HG03439 (cell line): ENCODE results near the gene TEX22.

Experiments
- ATAC-seq: cut with Tn5 transposase; IDR thresholded peaks from one replicate; pipeline ENCODE4 v1.9.1; 2021; ENCODE audit warnings: mild to moderate bottlenecking, moderate library complexity; ENCODE audit not compliant: unreplicated experiment

TEX22 gene

DNA sequence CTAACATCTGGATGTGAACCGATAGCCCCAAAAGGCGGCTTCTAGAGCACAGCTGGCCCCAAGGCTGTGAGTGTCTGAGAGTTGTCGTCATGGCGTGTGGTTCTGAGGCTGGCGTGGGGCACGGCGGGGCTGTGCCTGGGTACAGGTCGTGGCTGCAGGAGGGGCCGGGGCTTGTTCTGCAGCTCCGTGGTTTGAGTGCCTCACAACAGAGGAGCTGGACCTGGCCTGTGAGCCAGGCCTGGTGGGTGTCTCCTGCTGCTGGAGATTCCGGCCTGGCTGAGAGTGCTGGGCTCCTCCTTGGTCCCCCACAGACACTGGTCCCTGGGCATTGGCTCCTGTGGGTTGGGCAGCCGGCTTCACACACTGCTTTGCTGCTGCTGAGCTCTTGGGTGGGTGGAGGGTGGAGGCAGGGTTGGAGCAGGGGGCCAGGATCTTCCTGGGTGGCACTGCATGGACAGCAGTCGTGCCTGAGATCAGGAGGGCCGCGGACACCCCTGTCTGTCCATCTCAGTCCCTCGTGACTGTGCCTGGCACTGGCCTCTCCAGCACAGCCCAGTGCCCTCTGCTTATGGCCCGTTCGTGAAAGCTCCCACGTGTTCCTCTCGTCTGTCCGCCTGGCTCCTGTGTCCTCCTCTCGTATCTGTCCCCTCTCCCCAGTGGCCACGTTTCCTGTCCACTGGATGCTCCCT, 31.8 kb upstream of the TEX22 start:
- no peak for ATAC-seq

DNA sequence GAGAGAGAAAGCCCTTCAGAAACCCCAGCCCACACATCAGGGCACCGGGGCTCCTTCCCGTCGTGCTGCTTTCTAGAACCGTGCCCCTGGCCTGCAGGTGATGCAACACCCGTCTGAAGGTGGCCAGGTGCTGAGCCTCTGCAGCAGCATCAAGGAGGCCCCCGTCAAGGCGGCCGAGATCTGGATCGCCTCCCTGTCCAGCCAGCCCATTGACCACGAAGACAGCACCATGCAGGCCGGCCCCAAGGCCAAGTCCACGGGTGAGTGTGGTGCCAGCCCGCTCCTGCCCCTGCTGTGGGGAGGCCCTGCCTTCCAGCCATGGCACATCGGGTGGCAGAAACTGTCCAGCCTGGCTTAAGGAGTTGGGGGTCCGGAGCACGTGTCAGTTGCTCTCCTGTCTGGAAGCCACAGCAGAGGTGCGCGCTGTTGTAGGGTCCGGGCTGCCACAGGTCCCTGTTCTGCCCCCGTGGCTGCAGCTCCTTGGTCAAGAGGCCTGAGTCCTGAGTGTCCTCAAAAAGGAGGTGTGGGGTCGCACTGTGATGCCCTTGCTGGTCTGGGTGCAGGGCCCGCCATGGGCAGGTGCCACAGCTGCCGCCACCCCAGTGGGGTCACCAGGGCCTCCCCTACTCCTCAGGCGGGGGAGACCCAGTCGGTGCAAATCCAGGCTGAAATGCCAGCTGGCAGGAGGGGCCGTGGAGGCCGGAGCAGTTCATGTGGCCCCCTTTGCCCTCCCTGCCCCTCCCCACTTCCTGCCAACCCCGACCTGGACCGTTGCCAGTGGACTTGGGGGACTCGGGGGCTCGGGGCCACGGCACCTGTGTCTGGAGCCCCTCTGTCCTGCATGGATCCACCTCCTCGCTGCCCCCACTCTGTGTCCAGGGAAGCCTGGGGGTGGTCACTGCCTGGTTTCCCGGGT, 31.0 kb upstream of the TEX22 start:
- ATAC-seq, result no peak

DNA sequence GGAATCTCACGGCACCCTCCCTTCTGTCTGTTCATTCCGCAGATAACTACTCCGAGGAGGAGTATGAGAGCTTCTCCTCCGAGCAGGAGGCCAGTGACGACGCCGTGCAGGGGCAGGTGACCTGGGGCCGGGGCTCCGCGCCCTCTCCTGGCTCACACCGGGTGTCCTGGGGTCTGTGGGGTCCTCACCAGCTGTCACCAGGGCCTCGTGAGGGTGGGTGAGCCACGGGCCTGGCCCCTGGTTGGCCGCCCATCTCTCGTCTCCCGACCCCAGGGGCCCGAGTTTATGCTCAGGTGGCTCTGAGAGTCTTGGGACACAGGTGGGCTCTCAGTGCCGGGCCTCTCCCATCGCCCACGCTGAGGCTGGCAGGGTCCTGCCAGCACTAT, 30.3 kb upstream of the TEX22 start:
- no peak for ATAC-seq

DNA sequence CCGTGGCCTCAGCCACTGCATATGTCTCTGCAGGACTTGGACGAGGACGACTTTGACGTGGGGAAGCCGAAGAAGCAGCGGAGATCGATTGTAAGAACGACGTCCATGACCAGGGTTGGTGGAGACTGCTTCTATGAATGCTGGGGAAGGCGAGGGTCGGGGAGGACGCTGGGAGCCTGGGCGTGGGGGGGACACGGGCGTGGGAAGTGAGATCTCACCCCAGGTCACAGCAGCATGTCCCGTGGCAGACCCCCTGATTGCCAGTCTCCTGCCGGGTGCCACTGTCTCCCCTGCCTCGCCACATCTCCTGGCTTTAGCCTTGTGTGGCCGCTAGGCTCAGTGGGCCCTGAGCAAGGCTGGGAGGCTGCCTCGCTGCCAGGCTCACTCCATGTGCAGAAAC, 29.9 kb upstream of the TEX22 start:
- no peak for ATAC-seq

DNA sequence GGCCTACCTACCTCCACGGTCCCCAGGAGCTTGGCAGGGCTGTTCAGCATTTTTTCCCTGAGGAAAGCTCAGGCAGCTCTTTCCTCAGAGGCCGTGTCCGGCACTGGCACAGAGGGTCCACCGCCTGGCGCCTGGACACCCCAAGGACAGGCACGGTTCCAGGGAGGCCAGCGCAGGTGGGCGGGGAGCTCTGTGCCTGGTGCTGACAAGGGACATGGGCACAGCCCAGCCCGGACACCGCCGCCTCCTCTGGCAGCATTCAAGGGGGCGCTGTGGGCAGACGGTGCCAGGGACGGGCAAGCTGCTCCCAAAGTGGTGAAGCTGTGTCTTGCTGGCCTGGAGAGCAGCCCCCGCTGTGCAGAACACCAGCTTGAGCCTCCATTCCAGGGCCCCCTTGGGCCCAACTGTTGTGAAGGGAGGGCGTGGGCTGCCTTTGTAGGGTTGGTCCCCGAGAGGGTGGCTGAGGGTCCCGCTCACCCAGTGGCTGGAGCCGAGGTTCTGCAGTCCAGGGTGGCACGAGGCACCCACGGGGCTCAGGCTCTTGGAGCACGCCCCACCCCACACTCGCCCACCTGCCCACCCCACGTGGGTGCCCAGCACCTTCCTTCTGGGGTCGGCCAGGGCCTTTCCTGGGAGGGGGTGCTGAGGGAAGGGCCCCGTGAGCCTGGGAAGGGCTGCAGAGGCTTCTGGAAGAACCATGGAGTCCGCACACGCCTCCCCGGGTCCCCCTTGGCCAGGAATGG, 29.3 kb upstream of the TEX22 start:
- no peak for ATAC-seq

DNA sequence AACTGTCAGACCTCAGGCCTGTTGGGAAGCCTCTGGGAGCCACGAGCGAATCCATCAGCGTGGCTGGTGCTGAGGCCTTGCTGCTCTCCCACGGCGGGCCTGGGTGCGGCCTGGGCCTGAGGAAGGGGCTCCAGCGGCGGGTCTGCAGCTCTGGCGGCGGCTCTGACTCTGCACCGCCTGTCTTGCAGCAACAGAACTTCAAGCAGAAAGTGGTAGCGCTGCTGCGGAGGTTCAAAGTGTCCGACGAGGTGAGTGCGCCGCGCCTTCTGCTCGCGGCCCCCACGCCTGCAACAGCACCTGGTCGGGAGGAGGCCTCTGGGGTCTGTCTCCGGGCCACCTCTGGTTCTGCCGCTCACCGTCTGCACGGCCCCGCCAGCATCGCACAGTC, 28.7 kb upstream of the TEX22 start:
- ATAC-seq, result no peak

DNA sequence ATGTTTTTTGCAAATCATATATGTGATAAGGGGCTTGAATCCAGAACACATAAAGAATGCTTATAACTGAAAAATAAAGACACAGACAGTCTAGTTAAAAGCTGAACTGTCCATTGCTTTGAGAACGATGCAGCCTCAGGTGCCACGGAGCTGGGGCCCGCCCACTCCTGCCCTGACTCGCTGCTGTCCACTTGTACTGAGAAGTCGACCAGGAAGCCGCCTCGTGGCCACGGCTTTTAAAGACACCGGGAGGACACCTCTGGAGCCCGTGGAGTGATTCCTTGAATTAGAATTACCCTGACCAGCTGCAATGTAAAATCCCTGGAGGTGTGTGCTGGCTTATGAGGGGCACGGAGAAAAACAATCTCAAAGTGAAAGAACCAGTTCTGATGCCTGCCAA, 23.9 kb upstream of the TEX22 start:
- no peak for ATAC-seq

DNA sequence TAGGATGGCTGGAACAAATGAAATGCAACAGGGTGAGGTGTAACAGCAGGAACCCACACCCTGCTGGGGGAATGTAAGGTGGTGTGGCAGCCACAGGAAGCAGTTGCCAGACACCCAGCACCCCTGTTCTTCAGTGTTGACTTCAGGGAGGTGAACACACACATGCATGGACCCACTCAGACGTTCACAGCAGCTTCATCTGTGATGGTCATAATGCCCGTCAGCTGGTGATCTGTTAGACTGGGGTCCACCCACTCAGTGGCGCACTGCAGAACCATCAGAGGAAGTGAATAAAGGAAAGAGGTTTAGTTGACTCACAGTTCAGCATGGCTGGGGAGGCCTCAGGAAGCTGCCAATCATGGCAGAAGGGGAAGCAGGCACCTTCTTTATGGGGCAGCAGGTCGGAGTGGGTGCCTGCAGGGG, 22.7 kb upstream of the TEX22 start:
- no peak for ATAC-seq

DNA sequence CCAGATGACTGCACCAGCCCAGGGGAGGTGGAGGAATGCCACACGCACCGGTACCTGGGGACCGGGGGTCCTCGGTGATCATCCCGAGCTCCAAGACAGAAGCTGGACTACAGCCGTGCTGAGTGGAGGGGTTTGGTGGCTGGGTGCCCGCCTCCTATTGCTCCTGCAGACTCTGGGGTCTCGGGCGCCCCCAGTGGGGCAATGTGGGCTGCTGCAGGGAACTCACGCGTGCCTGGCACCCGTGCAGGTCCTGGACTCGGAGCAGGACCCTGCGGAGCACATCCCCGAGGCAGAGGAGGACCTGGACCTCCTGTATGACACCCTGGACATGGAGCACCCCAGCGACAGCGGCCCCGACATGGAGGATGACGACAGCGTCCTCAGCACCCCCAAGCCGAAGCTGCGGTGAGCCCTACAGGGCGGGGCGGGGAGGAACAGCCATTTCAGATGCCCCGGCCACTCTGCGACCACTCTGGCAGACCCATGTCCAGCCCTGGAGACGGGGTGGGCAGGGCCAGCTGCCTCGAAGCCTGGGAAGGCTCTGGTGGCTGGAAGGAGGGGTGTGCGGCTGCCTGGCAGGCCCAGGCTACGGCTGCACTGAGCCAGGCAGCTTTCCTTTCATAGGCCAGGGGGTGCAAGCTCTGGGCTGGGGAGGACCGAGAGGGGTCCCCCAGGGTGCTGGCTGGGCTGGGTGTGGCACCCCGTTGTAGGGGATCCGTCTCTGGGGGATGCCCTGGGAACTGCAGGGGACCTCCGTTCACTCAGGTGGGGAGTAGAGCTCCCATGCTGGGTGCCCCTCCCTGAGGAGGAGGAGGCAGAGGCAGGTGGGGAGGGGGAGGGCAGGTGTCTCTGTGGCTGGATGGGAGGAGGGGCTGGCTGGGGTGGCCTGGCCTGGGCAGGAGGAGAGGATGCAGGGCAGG, 21.6 kb upstream of the TEX22 start:
- ATAC-seq, result no peak

DNA sequence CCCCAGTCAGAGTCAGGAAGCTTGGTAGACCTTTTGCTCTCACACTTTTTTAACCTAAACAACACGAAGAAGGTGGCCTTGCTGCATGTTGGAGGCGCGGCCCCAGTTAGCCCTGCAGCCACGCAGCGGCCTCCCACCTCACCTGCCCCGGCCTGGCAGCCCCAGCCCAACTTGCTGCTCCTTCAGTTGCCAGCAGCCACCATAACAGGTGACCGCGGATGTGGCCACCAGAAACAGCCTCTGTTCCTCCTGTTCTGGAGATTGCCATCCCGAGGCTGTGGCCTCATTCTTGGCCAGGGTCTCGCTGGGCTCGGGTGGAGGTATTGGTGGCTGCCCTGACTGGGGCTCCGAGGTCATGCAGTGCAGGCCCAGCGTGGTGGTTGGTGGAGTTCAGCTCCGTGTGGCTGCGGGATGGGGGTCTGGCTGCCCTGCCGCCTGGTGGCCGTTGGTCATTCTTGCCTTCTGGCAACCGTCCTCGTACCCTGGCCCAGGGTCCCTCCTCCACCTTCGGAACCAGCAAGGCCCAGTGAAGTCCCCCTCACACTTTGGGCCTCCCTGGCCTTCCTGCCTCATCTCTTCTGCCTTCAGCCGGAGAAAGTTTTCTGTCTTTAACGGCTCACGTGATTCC, 20.7 kb upstream of the TEX22 start:
- ATAC-seq, result no peak

DNA sequence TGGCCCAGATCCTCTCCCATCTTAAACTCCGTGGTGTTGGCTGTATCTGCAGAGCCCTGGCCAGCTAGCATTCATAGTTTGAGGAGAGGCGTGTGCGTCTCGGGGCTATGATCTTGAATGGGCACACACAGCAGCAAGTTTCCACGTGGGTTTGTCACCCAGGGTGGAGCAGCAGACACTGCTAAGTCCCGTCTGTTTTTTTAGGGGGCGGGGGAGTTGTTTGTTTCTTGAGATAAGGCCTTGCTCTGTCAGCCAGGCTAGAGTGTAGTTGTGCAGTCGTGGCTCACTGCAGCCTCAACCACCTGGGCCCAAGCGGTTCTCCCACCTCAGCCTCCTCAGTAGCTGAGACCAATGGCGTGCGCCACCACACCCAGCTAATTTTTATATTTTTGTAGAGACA, 20.1 kb upstream of the TEX22 start:
- no peak for ATAC-seq

DNA sequence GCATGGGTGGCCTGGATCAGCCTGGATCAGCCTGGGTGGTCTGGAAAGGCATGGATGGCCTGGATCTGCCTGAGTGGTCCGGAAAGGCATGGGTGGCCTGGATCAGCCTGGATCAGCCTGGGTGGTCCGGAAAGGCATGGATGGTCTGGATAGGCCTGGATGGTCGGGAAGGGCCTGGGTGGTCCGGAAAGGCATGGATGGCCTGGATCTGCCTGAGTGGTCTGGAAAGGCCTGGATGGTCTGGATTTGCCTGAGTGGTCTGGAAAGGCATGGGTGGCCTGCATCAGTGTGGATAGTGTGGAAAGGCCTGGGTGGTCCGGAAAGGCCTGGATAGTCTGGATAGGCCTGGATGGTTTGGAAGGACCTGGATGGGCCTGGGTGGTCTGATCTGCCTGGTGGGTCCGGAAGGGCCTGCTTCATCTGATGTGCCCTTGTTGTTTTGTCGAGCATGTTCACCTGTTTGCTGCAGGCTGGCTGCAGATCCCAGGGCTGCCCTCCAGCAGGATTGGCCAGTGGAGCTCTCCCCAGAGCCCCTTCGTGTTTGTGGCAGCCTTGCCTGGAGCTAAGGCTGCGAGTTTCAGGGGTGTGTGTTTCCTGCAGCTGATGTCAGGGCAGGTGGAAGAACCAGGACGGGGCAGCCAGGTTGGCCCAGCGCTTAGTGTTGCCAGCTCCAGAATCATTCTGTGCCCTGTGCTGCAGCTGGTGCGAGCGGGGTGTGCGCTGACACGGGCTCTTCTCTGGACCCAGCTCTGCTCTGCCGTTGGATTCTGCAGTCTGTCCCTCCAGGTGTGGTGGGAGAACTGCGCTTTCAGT, 19.3 kb upstream of the TEX22 start:
- no peak for ATAC-seq

DNA sequence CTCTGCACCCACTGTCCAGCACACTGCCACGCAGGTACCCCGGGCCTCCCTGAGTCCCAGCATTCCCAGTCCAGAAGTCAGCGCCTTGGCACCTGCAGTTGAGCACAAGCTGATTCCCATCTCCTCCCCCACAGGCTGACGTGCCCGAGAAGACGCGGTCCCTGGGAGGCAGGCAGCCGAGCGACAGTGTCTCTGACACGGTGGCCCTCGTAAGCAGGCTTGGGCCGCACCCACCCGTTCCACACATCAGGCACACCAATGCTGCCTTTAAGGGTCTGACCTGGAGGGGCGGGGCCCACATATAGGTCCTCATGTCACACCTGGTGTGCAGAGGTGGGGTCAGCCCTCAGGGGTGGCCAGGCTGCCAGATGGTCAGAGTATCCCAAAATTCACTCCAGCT, 18.4 kb upstream of the TEX22 start:
- ATAC-seq, result no peak

DNA sequence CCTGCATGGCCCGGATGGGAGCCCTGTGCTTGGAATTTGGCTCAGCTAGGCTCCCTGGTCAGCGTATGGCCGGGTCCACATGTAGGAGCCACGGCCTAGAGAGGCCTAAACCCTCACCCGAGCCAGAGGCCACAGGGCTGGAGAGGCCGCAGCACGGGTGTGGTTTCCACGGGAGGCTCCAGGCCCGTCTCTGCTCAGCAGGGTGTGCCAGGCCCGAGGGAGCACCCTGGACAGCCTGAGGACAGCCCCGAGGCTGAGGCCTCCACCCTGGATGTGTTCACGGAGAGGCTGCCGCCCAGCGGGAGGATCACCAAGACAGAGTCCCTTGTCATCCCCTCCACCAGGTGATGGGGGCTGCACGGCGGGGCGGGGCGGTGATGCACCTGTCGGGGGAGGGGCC, 17.6 kb upstream of the TEX22 start:
- no peak for ATAC-seq

DNA sequence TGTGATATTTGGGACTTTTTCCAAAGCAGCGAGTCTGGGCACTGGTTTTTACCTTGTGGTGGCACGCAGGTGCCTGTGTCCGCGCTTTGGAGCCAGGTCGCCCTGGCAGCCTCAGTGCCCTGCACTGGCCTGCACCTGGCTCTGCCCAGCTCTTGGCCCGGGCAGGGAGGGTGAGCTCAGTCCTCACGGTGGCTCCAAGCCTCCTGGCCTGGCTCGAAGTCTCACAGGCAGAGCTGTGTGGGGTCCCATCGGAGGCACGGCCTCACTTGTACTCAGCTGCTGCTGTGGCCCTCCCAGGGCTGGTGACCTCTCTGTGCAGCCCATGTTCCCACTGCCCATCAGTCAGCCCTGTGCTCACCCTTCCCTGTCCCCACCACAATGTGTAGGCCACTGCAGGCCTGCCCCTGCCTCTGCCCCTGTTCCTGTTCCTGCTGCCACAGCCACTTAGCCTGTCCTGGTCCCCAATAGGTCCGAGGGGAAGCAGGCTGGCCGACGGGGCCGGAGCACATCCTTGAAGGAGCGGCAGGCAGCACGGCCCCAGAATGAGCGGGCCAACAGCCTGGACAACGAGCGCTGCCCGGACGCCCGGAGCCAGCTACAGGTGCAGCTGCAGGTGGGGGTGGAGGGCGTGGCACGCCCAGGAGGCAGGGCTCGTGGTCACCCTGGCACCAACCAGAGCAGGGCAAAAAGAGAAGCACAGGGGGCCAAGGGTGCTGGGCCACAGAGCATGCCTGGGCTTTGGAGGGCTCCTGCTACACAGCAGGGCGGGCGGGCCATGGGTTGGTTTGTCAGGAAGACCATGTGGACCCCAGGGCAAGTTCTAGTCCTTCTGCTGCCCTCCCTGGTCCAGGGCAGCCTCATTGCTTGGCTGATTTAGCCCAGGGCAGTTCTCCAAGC, 16.6 kb upstream of the TEX22 start:
- no peak for ATAC-seq

DNA sequence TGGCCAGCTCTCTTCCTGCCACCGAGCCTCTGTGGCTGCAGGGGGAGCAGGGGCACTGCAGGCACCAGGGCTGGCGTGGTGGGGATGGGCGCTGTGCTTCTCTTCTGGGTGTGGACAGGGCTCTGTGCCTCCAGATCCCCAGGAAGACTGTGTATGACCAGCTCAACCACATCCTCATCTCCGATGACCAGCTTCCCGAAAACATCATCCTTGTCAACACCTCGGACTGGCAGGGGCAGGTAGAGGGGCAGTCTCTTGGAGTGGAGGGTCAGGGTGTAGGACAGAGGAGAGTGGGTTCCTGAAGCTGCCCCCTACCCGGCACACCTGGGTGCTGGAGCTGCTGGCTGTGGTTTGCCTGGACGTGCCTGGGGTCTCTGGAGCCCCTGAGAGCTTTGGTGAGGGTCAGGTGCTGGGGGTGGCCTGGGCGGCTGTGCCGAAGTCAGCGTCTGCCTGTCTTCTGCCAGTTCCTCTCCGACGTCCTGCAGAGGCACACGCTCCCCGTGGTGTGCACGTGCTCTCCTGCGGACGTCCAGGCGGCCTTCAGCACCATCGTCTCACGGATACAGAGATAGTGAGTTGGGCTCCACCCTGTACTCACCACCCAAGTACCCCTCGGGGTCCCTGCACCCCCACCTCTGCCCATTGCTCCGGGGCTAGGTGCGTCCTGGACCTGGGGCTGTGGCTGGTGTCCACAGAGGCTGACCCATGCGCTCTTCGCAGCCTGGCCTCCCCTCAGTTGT, 15.8 kb upstream of the TEX22 start:
- ATAC-seq, result no peak

DNA sequence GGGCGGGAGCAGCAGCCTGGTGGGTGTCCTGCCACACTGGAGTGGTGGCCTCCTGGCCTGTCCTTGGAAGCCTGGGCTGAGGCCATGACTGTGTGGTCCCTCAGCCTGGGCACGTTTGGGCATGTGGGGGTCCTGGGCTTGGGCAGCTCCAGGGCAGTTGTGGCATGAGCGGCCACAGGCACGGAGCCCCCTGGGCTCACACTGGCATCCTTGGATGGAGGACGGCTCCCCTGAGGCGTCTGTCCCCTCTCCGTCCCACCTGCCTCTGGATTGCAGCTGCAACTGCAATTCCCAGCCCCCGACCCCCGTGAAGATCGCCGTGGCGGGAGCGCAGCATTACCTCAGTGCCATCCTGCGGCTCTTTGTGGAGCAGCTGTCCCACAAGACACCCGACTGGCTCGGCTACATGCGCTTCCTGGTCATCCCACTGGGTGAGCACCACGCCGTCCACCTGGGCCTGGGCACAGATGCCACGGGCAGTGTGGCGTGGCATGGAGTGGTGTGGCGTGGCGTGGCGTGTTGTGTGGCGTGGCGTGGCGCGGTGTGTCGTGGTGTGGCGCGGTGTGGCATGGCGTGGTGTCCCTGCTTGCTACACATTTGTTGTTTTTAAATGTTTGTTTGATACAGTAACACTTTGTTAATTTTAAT, 15.1 kb upstream of the TEX22 start:
- ATAC-seq, result no peak
